GM18868 (cell line): ENCODE data around the gene HOXD11.

ENCODE experiments used
- ATAC-seq: cut with Tn5 transposase; IDR thresholded peaks from one replicate; pipeline ENCODE4 v1.9.1; 2021; ENCODE audit warnings: mild to moderate bottlenecking, moderate library complexity; ENCODE audit not compliant: unreplicated experiment

The HOXD11 gene

GRCh38 chr2:176120364-176121189, 13.5 kb downstream of the HOXD11 start:
- ATAC-seq: no peak

- no peak for ATAC-seq
These were observed 14.3 kb downstream of the HOXD11 start for GRCh38 chr2:176121190-176122051.

- ATAC-seq: no peak
These were observed 15.1 kb downstream of the HOXD11 start for GRCh38 chr2:176122052-176122682.

DNA sequence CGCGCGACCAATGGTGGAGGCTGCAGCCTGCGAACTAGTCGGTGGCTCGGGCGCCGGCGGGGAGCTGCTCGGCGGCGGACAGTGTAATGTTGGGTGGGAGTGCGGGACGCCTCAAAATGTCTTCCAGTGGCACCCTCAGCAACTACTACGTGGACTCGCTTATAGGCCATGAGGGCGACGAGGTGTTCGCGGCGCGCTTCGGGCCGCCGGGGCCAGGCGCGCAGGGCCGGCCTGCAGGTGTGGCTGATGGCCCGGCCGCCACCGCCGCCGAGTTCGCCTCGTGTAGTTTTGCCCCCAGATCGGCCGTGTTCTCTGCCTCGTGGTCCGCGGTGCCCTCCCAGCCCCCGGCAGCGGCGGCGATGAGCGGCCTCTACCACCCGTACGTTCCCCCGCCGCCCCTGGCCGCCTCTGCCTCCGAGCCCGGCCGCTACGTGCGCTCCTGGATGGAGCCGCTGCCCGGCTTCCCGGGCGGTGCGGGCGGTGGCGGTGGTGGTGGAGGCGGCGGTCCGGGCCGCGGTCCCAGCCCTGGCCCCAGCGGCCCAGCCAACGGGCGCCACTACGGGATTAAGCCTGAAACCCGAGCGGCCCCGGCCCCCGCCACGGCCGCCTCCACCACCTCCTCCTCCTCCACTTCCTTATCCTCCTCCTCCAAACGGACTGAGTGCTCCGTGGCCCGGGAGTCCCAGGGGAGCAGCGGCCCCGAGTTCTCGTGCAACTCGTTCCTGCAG, 15.8 kb downstream of the HOXD11 start, which contains the start of gene HOXD9:
Gene HOXD9 (plus strand): TSS at position 37 of the 728 bp plus-strand sequence. CDS start 50 bp downstream, at position 87.
- no peak for ATAC-seq

DNA sequence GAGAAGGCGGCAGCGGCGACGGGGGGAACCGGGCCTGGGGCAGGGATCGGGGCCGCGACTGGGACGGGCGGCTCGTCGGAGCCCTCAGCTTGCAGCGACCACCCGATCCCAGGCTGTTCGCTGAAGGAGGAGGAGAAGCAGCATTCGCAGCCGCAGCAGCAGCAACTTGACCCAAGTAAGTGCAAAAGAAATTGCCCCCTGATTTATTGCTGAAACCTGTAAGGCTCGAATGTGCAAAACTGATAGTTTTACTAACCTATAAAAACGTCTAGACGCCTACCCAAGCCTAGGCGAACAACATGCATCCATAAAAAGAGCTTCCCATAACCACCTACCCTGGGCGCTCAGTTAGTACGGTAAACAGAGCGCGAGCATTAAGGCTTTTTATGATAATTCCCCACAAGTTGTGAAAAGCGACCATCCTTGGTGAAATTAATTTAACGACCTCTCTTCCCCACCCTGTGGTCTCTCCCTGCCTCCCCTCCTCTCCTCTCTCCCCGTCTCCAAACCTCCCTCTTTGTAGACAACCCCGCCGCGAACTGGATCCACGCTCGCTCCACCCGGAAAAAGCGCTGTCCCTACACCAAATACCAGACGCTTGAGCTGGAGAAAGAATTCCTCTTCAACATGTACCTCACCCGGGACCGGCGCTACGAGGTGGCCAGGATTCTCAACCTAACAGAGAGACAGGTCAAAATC, 16.5 kb downstream of the HOXD11 start:
- no peak for ATAC-seq

DNA sequence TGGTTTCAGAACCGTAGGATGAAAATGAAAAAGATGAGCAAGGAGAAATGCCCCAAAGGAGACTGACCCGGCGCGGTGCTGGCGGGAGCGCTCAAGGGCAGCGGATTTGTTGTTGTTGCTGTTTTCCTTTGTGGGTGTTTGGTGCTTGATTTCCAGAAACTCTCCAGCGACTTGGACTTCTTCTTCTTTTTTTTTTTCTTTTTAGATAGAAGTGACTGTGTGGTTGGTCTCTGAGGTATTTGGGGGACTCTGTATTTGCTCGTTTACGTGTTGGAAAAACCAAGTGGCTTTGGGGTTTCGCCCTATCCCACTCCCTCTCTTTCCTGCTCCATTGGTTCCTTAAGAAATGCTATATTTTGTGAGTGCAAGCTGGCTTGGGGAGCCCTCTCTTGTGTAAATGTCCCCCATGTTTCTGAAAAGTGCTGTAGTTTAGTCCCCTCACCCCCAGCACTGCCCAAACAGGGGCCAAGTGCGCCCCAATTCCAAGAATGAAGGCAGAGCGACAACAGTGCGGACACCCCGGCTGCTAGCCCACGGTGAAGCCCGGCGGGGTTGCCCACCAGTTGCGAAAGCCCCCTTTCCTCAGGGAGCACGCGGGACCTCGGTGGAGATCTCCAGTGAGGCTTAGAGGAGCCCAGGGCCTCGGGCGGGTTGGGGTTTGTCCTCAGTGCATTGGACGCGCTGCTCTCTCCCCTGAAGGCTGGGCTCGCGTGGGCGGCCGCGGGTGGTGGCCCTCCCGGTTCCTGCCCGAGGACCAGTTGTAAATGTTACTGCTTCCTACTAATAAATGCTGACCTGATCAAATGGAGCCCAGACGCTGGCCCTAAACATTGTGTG, 17.2 kb downstream of the HOXD11 start:
- no peak for ATAC-seq

GRCh38 chr2:176124947-176125771, 18.1 kb downstream of the HOXD11 start:
- ATAC-seq: no peak

DNA sequence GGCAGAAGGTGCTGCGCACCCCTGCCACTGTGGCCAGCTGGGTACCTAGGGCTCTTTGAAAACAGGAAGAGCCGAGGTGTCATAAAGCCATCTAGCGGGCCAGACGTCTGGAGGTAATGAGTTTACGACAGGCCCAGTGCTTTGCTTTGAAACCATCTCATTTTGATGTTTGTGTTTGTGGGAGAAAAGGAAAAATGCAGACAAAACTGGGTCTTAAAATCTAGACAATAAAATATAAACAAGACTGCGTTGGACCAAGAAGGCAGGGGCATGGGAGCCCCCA, 18.6 kb downstream of the HOXD11 start:
- no peak for ATAC-seq

DNA sequence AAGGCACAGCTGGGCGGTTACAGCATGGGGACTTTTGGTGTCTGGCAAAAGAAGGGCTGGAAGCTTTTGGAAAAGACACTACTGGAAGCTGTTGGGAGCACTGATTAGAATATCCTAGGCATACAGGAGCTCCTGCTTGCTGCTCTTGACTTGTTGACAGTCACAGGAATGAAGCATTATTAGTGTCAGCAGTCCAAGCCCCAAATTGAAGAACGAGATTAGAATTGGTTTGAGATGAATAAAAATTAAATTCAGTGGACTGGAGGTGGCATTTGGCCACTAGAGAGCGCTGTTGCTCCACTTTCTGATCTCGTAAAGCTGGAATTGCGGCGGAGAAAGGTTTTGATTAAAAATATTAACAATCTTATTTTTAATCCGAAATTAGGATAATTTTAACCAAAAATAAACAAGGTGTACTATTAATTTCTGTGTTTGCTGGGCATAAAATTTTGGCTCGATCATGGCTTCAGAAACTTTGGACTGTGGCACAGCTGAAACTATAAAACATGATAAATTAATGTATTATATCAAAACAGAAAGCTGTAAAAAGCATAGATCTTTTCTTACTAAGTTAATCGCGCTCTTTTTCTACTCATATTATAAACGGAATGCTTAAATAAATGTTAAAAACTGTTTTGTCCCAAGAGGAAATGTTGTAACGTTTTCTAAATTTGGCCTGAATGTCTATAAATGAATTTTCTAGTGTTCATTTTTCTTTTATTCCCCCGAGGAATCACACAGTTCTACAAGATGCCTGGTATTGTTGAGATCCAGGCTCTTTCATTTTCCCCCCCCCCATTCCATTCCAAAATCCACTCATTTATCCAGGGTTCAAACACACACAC, 20.1 kb downstream of the HOXD11 start:
- ATAC-seq: no peak

GRCh38 chr2:176127774-176128072, 20.6 kb downstream of the HOXD11 start:
- no peak for ATAC-seq

DNA sequence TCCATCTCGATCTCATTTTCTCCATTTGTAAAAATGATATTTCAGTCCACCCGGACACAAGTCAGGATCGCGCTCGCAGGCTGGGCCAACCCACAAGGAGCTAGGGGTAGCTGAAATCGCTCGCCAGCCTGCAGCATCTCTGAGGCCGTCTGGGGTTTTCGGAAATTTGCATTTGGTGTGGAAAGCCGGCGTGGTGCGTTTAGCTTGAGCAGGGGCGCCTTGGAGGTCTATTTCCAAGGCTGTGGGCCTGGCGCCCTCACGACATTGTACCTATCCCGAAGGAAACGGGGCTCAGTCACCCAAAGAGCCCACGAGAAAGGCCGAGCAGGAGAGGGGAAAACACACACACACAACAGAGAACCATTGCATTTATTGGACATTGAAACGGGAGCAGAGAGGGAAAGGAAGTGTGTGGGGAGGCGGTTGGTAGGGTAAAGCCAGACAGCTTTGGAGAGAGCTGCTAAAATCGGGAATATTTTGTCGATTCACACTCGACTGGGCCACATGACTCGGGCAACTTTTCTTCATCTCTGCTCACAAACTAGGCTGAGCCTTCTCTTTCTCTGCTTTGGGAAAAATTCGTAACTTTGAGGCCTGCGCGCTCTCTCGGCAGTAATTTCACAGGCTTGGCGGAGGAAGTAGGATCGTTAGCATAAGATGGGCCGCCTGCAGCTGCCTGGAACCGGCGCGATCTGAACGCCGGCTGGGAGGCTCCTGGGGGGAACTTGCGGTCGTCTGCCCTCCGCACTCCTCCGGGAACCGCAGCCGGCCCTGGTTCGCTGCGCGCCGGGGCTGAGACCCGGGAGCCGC, 21.3 kb downstream of the HOXD11 start:
- no peak for ATAC-seq

DNA sequence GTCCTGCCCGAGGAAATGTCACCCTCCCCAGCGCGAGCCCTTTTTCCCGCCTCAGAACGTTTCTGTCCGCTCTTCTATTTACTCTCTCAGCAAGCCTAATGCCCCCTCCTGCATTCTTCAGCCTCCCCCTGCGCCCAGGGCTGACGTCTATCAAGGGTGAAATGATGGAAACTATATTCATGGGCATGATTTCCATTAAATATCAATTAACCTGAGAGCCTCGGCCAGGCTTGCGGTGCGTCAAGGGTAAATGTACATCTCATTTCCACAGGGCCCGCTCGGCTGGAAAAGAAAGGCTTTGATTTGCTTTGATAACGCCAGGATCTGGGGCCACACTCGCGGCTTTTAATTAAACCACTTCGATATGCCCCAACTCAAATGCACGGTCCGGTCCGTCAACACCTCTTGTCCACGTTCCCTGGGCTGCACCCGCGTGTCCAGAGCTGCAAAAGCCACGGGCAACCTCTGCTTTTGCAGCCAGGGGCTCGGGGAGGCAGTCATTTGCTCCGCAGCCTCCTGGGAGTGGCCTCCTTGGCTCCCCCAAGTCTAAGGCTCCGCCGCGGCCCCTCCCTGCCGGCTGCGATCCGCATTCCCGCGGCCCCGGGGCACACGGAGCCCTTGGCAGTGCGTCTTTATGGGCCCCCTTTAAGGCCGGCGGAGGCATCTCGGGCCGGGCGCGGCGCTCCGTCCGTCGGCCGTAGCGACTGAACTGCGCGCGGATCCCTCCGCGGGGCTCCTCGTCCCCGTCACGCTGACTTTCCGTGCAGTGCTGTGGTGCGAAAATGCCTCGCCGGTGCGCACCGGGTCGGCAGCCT, 22.1 kb downstream of the HOXD11 start, which contains the start of gene HOXD8:
Gene HOXD8 (plus strand): TSS at position 724 of the 815 bp plus-strand sequence. CDS start 662 bp downstream, outside the sequence.
- no peak for ATAC-seq

DNA sequence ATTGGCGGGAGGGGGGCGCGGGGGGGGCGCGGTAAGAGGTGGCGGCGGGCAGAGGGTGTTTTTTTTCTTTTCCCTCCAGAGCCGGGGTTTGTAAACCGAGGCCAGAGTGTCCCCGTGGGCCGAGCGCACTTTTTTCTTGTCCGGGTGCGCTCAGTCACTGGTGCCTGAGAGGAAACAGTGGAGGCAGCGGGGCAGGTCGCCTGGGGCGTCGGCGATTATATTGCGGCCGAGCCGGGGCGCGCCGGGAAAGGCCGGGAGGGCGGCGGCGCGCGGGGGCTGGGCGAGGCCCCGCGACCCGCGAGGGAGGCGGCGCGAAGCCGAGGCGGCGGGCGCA, 22.7 kb downstream of the HOXD11 start:
- ATAC-seq: no peak

- ATAC-seq: no peak
These were observed 23.3 kb downstream of the HOXD11 start for GRCh38 chr2:176130147-176130956.
